Measurements from ENCODE around the gene TENT4B. TPM values are rescaled to one million over a fixed set of nuclear protein-coding genes. Genes with fewer than 3 reads are reported as not detected.
A peak's percentile ranks its signal among the peaks of the same experiment; 100 is the strongest.

The TENT4B gene
- total RNA-seq, 6 donors from 2014 or later = 7.2 to 19.2 (median 10.6) TPM

DNA sequence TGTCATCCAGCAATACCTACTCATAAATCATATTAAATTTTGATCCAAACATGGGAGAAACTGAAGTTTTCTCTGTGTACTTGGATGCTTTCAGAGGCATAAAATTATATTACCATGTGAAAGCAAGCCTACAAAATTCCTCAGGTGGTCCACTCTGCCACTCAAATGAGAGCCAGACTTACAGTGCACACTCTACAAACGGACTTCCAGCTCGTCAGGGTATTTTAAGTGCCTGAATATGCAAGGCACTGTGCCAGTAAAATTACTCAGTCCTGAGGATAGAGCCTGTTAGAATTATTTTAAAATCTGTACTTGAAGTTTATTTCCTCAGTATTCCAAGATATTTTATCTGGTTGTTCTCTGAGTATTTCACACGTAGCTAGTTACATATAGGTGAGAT, 54.5 kb downstream of the TENT4B start:
- Histone ChIP-seq H3K9me3 (no peaks in the 10 kb centered on the region), H3K4me3 (no peak overlapping the region), H3K27ac (no peak overlapping the region), H3K27me3 (no peaks in the 10 kb centered on the region), H3K36me3 (peaks cover 0 to 11% (median 3%) of the 10 kb centered on the region in 4 donors), H3K4me1 (peaks cover 42 to 62% (median 52%) of the 10 kb centered on the region in 4 donors)
- ATAC-seq (ENCODE audit: low FRiP score in 2 of 2) (no peak), DNase-seq (no peak)
- 41 to 55% methylated on average over 3 of the region's 3 CpGs for WGBS, 2 donors
- TF ChIP-seq EP300 (IDR thresholded peaks at IDR 0.05) (no peak), POLR2AphosphoS5 (IDR thresholded peaks at IDR 0.05) (no peak), POLR2A (IDR thresholded peaks at IDR 0.05) (no peak)
- TF ChIP-seq, protein P1, sequence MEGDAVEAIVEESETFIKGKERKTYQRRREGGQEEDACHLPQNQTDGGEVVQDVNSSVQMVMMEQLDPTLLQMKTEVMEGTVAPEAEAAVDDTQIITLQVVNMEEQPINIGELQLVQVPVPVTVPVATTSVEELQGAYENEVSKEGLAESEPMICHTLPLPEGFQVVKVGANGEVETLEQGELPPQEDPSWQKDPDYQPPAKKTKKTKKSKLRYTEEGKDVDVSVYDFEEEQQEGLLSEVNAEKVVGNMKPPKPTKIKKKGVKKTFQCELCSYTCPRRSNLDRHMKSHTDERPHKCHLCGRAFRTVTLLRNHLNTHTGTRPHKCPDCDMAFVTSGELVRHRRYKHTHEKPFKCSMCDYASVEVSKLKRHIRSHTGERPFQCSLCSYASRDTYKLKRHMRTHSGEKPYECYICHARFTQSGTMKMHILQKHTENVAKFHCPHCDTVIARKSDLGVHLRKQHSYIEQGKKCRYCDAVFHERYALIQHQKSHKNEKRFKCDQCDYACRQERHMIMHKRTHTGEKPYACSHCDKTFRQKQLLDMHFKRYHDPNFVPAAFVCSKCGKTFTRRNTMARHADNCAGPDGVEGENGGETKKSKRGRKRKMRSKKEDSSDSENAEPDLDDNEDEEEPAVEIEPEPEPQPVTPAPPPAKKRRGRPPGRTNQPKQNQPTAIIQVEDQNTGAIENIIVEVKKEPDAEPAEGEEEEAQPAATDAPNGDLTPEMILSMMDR (IDR thresholded peaks at IDR 0.05) = no peak

DNA sequence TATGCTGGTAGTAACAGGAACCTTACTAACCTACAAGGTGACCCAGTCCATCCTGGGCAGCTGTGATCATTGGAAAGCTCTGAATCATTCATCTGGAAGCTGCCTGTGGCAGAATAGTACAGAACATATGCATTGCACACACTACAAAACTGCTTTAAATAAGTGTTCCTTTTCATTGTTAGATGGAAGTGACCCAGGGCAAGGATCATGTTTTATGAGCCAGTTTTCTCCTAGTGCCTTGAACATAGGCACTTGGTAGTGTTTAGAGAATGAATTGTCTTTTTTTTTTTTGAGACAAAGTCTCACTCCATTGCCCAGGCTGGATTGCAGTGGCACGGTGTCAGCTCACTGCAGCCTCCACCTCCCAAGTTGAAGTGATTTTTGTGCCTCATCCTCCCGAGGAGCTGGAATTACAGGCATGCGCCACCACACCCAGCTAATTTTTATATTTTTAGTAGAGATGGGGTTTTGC, 55.4 kb downstream of the TENT4B start:
- Histone ChIP-seq H3K4me1 (peaks cover 33 to 54% (median 46%) of the 10 kb centered on the region in 4 donors), H3K9me3 (no peaks in the 10 kb centered on the region), H3K27ac (no peak overlapping the region), H3K27me3 (no peaks in the 10 kb centered on the region), H3K36me3 (peaks cover 0 to 19% (median 5%) of the 10 kb centered on the region in 4 donors), H3K4me3 (no peak overlapping the region)
- WGBS, 2 donors = 74 to 87% methylated on average over 3 of the region's 3 CpGs
- TF ChIP-seq POLR2AphosphoS5 (IDR thresholded peaks at IDR 0.05) (no peak), EP300 (IDR thresholded peaks at IDR 0.05) (no peak), POLR2A (IDR thresholded peaks at IDR 0.05) (no peak)
- TF ChIP-seq, protein P1 (IDR thresholded peaks at IDR 0.05) = no peak
- ATAC-seq (ENCODE audit: low FRiP score in 2 of 2) (no peak), DNase-seq (no peak)

DNA sequence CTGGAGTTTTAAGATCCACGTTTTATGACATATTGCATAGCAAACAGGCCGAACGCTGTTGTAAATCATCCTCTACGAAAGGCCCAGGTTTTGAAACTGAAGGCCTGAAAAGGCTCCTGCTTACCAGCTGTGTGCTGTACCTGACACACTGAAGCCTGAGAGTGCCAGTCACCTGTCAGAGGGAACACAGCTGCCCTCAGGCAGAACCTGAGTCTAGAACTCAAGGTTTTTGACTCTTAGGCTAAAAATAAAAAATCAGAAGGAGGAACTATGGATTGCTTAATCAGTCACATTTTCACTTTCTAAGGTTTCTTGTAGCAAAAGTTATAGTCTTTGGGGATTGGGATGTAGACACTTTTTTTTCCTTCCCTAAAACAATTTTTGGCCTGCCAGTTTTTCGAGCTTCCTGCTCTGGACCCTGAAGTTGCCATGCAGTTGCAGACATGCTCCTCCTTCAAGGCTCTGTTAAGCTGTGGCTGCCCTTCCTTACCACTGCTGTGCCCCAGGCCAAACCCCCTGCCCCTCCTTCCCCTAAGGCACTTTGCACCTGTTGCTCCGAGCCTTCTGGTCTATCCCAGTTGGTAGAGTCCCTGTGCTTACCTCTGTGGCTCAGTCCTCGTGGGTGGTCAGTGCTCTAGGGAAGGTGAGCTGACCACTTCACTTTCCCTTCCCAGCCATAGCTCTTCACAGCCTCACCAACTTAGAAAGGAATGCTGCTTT, 56.6 kb downstream of the TENT4B start:
- DNase-seq = no peak
- Histone ChIP-seq H3K4me3 (no peak overlapping the region), H3K9me3 (no peaks in the 10 kb centered on the region), H3K36me3 (peaks cover 0 to 25% (median 6%) of the 10 kb centered on the region in 4 donors), H3K27ac (peak overlapping the region in 3 of 4 donors; percentile 5 to 44 (median 32)), H3K27me3 (no peaks in the 10 kb centered on the region), H3K4me1 (peaks cover 27 to 41% (median 36%) of the 10 kb centered on the region in 4 donors)
- peak; percentile 17 to 63 for ATAC-seq (ENCODE audit: low FRiP score in 2 of 2)
- 49 to 72% methylated on average over 6 to 7 of the region's 7 CpGs for WGBS, 2 donors
- TF ChIP-seq, protein P1 (IDR thresholded peaks at IDR 0.05) = no peak
- TF ChIP-seq POLR2A (IDR thresholded peaks at IDR 0.05) (no peak), POLR2AphosphoS5 (IDR thresholded peaks at IDR 0.05) (no peak), EP300 (IDR thresholded peaks at IDR 0.05) (no peak)

DNA sequence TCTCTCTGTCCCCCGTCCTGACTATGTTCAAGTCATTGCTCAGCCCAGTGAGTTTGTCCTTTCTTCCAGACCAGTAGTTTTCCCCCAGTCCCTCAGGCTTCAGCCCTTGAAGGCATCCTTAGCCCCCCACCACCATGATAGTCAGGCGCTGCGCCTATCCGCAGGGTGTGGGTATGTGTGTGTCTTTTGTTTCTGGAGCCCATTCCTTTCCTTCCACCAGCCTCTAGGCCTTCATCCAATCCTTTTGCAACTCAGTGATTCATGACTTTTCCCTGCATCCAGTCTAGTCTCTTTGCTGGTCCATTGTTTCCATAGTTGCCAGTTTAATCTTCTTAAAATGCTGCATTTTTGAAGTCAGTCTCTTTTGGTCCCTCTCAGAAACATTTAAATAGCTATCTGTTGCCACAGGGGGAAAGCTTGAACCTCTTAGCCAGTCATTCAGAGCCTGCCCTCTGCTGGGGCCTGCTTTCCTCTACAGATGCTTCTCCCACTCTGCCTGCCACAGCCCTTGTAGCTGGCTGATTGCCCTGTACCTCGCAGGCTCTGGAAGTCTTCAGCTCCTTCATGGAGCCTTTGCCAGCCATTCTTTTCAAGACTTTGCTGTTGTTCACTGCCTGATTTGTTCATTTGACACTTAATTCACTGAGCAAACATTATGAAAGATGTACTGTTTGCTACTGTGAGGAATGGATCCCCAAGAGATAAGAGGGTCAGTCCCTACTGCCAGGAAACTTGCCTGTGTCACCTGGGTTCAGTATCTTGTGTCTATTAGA, 57.3 kb downstream of the TENT4B start:
- H3K4me1 ChIP-seq = peaks cover 27 to 37% (median 34%) of the 10 kb centered on the region in 4 donors
- DNase-seq = peak in 1 of 2 donors; percentile 88
- TF ChIP-seq POLR2AphosphoS5 (IDR thresholded peaks at IDR 0.05) = no peak
- TF ChIP-seq, protein P1 (IDR thresholded peaks at IDR 0.05) = peak; percentile 48 to 73 (median 66)
- H3K36me3 ChIP-seq = peaks cover 0 to 28% (median 7%) of the 10 kb centered on the region in 4 donors
- peak; percentile 88 to 89 for ATAC-seq (ENCODE audit: low FRiP score in 2 of 2)
- no peak overlapping the region for H3K4me3 ChIP-seq
- no peaks in the 10 kb centered on the region for H3K9me3 ChIP-seq
- 76 to 78% methylated on average over 5 of the region's 5 CpGs for WGBS, 2 donors
- H3K27me3 ChIP-seq = no peaks in the 10 kb centered on the region
- peak overlapping the region in 3 of 4 donors; percentile 5 to 44 (median 32) for H3K27ac ChIP-seq

Data from upper lobe of left lung (tissue), 6 donors.